NB4 (cell line): Measurements from ENCODE around the gene EML4.

Experiments
- CTCF ChIP-seq: IDR thresholded peaks from one replicate; pipeline ENCODE4 v1.5.1; 2012; ENCODE audit warnings: low read depth, low read length
- MYC ChIP-seq: IDR thresholded peaks from 2 replicates; pipeline ENCODE4 v1.6.1; 2011; ENCODE audit warnings: low read depth, low read length
- POLR2A ChIP-seq: IDR thresholded peaks from 2 replicates; pipeline ENCODE4 v1.6.1; 2011; ENCODE audit warnings: mild to moderate bottlenecking; ENCODE audit not compliant: insufficient read length; ENCODE audit errors: extremely low read depth

- TF ChIP-seq POLR2A = no peak
- TF ChIP-seq CTCF = no peak
- no peak for TF ChIP-seq MYC
Observed at GRCh38 chr2:42340938-42341636, 171.9 kb downstream of the EML4 start.
